IPS DF 4.7 (cell line): ENCODE data around the gene MIPOL1.
"Not testable (repeated sequence)": the region's sequence is repeated elsewhere in the genome, so short reads cannot be mapped to it uniquely, and the experiment has no call there.

Experiments
- DNase-seq: peaks from one replicate; pipeline ENCODE4 v3.0.0-alpha.2; 2013; ENCODE audit warnings: low spot score; ENCODE audit errors: extremely low read depth

The MIPOL1 gene

GRCh38 chr14:37384870-37385596 is 187.3 kb downstream of the MIPOL1 start:
- DNase-seq = no peak

- DNase-seq = not testable (repeated sequence)
Observed at GRCh38 chr14:37397157-37397940, 199.6 kb downstream of the MIPOL1 start.

GRCh38 chr14:37397941-37398215 is 200.1 kb downstream of the MIPOL1 start:
- DNase-seq = no peak

GRCh38 chr14:37399517-37399916 is 201.8 kb downstream of the MIPOL1 start:
- no peak for DNase-seq

- no peak for DNase-seq
Observed at GRCh38 chr14:37401093-37401492, 203.4 kb downstream of the MIPOL1 start.

GRCh38 chr14:37403626-37404025 is 205.9 kb downstream of the MIPOL1 start:
- no peak for DNase-seq

- no peak for DNase-seq
Observed at GRCh38 chr14:37406095-37406494, 208.4 kb downstream of the MIPOL1 start.

GRCh38 chr14:37411079-37411735 is 213.5 kb downstream of the MIPOL1 start:
- no peak for DNase-seq

- DNase-seq = no peak
Observed at GRCh38 chr14:37413050-37413449, 215.3 kb downstream of the MIPOL1 start.

- DNase-seq = no peak
Observed at GRCh38 chr14:37413504-37414003, 215.8 kb downstream of the MIPOL1 start.

- DNase-seq = no peak
Observed at GRCh38 chr14:37416264-37416663, 218.5 kb downstream of the MIPOL1 start.

GRCh38 chr14:37417151-37417550 is 219.4 kb downstream of the MIPOL1 start:
- DNase-seq = no peak

GRCh38 chr14:37417833-37418232 is 220.1 kb downstream of the MIPOL1 start:
- DNase-seq = no peak

GRCh38 chr14:37420622-37421021 is 222.9 kb downstream of the MIPOL1 start:
- DNase-seq = no peak

GRCh38 chr14:37422319-37422718 is 224.6 kb downstream of the MIPOL1 start:
- no peak for DNase-seq

GRCh38 chr14:37422748-37423147 is 225.0 kb downstream of the MIPOL1 start:
- no peak for DNase-seq

GRCh38 chr14:37428954-37429353 is 231.2 kb downstream of the MIPOL1 start:
- no peak for DNase-seq

GRCh38 chr14:37429618-37430017 is 231.9 kb downstream of the MIPOL1 start:
- DNase-seq = no peak

GRCh38 chr14:37434867-37435266 is 237.1 kb downstream of the MIPOL1 start:
- no peak for DNase-seq

GRCh38 chr14:37436519-37436918 is 238.8 kb downstream of the MIPOL1 start:
- no peak for DNase-seq

- DNase-seq = no peak
Observed at GRCh38 chr14:37437490-37437889, 239.8 kb downstream of the MIPOL1 start.

- no peak for DNase-seq
Observed at GRCh38 chr14:37438444-37438843, 240.7 kb downstream of the MIPOL1 start.
